SK-N-DZ (cell line): Measurements from ENCODE around the gene CELA2B.
"Not testable (repeated sequence)": the region's sequence is repeated elsewhere in the genome, so short reads cannot be mapped to it uniquely, and the experiment has no call there.

Experiments used
- DNase-seq: peaks from one replicate; pipeline ENCODE4 v3.0.0-alpha.2; 2015; ENCODE audit warnings: low spot score

Gene CELA2B

GRCh38 chr1:15500184-15501178 is 24.6 kb downstream of the CELA2B start:
- no peak for DNase-seq

GRCh38 chr1:15501208-15502032 is 25.5 kb downstream of the CELA2B start:
- peak; percentile 55 for DNase-seq

- no peak for DNase-seq
Measured at GRCh38 chr1:15504436-15504835, 28.5 kb downstream of the CELA2B start.

GRCh38 chr1:15506831-15507230 is 30.9 kb downstream of the CELA2B start:
- no peak for DNase-seq

- no peak for DNase-seq
Measured at GRCh38 chr1:15507278-15507677, 31.4 kb downstream of the CELA2B start.

DNA sequence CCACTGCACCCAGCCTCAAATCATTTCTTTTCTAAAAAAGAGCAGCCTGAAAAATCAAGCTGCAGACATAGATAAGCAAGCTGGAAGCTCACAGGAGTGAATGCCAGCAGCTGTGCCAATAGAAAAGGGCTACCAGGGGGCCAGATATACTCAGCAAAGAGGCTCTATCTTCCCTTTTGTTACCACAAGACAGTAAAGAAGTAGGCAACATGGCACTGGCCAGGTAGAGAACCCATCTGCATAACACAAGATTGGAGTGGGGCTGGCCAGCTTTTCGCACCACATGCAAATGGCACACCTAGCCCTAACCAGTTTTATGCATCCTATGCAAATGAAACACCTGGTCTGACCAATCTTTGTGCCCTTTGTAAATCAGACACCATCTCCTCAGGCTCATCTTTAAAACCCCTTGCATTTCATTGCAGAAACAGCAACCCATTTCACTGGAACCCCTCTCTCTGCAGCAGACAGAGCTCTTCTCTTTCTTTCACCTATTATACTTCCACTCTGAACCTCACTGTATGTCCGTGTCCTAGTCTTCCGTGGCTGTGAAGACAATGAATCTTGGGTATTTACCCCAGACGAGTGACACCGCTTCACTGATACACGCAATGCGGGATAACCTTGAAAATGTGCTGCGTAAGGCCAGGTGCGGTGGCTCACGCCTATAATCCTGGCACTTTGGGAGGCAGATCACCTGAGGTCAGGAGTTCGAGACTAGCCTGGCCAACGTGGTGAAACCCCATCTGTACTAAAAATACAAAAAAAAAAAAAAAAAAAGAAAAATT is 33.0 kb downstream of the CELA2B start:
- DNase-seq, result no peak

DNA sequence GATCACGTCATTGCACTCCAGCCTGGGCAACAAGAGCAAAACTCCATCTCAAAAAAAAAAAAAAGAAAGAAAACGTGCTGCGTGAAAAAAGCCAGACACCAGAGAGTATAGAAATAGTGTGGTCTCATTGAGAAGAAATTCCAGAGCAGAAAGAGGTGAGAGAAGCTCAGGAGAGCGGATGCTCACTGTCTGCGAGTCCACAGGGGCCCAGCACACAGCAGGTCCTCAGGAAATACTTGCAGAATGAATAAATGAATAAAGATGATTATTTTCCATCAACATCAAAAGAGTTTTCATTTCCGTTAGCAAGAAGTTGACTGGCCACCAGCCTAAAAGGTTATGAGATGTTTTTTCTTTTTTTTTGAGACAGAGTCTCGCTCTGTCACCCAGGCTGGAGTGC is 33.7 kb downstream of the CELA2B start:
- no peak for DNase-seq

GRCh38 chr1:15510611-15511405 is 34.9 kb downstream of the CELA2B start:
- DNase-seq, result no peak

DNA sequence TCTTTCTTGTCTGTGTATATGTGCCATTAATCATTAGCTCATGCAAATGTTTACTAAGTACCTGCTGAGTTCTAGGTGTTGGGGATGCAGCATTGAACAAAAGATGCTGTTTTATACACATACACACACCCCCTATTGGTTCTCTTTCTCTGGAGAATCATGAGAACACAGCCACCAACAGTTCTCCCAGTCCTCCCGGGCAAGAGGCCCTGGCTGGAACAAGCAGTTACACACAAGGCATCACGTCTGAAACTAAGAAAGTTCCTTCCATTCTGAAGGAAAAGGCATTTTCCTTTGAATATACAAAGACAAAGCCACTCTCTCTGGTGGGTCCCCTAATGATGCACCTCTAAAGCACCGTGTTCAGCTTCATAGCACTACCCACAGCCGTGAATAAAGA is 37.3 kb downstream of the CELA2B start:
- no peak for DNase-seq

DNA sequence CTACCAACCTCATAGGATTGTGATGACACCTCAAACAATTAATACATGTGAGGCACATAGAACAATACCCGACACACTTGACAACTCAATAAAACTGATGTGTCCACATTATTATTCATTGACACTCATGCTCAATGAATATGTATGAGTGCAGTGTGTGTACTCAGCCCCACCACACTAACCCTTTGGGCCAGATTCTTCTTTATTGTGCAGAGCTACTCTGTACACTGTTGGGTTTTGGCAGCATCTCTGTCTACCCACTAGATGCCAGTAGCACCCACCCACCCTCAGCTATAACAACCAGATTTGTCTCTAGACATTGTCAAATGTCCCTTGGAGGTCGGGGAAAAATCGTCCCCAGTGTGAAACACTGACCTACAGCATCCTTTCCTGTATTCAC is 38.0 kb downstream of the CELA2B start:
- DNase-seq, result no peak

GRCh38 chr1:15514557-15514956 is 38.7 kb downstream of the CELA2B start:
- DNase-seq, result not testable (repeated sequence)

- DNase-seq, result no peak
Measured at GRCh38 chr1:15515022-15515663, 39.2 kb downstream of the CELA2B start.

DNA sequence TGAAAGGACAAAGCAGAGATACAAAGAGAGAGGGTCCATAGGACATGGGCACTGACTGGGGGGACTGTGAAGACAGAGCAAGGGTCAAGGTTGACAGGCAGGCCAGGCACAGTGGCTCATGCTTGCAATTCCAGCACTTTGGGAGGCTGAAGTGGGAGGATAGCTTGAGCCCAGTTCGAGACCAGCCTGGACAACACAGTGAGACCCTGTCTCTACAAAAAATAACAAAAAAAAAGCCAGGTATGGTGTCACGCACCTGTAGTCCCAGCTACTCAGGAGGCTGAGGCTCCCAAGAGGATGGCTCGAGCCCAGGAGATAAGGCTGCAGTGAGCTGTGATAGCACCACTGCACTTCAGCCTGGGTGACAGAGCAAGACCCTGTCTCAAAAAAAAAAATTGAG is 43.7 kb downstream of the CELA2B start:
- DNase-seq, result no peak

DNA sequence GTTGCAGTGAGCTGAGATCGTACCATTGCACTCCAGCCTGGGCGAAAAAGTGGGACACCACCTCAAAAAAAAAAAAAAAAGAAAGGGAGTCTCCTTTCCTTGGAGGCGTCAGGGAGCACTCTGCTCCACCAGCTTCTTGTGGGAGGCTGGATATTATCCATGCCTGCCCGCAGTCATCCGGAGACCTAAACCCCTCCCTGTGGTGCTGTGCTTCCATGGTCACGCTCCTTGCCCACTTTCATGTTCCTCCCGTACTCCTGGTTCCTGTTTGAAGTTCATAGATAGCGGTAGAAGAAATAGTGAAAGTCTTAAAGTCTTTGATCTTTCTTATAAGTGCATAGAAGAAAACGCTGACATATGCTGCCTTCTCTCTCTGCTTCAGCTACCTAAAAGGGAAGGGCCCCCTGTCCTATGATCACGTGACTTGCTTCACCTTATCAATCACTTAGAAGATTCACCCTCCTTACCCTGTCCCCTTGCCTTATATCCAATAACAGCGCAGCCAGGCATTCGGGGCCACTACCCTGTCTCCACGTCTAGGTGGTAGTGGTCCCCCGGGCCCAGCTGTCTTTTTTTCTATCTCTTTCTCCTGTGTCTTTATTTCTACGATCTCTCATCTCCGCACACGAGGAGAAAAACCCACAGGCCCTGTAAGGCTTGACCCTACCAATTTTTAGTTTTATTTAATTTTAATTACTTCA is 45.5 kb downstream of the CELA2B start:
- DNase-seq, result not testable (repeated sequence)

- DNase-seq, result no peak
Measured at GRCh38 chr1:15522551-15522950, 46.6 kb downstream of the CELA2B start.

- DNase-seq, result no peak
Measured at GRCh38 chr1:15523104-15524020, 47.5 kb downstream of the CELA2B start.

DNA sequence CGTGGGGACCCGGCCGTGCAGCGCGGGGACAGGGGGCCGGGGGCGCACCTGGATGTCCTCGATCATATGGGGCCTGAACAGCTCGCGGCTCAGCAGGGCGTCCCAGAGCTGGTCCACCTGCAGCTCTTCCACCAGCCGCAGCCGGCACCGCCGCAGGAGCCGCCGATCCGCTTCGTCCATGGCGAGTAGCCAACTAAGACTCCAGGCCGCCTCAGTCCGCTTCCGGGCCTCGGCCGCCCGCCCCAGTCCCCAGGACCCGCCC is 48.0 kb downstream of the CELA2B start, which contains the start of gene CASP9:
CASP9 (minus strand) TSS at position 195 of the 262 bp plus-strand sequence; CDS start at position 180, 15 bp downstream.
- DNase-seq, result no peak

- DNase-seq, result peak; percentile 91
Measured at GRCh38 chr1:15524283-15525049, 48.6 kb downstream of the CELA2B start.
